ENCODE measurements around the gene UBE2C.

Gene UBE2C

GRCh38 chr20:45813489-45813888, 1.0 kb downstream of the UBE2C start:
- DNase-seq, result no peak
- Histone ChIP-seq H3K27me3 (no peaks in the 10 kb centered on the region), H3K4me3 (ENCODE audit: low read depth, low read length) (peak overlapping the region; percentile 92), H3K36me3 (peaks cover 51% of the 10 kb centered on the region), H3K4me1 (no peaks in the 10 kb centered on the region), H3K9me3 (no peaks in the 10 kb centered on the region)
- TF ChIP-seq, protein P1, sequence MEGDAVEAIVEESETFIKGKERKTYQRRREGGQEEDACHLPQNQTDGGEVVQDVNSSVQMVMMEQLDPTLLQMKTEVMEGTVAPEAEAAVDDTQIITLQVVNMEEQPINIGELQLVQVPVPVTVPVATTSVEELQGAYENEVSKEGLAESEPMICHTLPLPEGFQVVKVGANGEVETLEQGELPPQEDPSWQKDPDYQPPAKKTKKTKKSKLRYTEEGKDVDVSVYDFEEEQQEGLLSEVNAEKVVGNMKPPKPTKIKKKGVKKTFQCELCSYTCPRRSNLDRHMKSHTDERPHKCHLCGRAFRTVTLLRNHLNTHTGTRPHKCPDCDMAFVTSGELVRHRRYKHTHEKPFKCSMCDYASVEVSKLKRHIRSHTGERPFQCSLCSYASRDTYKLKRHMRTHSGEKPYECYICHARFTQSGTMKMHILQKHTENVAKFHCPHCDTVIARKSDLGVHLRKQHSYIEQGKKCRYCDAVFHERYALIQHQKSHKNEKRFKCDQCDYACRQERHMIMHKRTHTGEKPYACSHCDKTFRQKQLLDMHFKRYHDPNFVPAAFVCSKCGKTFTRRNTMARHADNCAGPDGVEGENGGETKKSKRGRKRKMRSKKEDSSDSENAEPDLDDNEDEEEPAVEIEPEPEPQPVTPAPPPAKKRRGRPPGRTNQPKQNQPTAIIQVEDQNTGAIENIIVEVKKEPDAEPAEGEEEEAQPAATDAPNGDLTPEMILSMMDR (IDR thresholded peaks at IDR 0.05; ENCODE audit: low read depth, low read length), result no peak

DNA sequence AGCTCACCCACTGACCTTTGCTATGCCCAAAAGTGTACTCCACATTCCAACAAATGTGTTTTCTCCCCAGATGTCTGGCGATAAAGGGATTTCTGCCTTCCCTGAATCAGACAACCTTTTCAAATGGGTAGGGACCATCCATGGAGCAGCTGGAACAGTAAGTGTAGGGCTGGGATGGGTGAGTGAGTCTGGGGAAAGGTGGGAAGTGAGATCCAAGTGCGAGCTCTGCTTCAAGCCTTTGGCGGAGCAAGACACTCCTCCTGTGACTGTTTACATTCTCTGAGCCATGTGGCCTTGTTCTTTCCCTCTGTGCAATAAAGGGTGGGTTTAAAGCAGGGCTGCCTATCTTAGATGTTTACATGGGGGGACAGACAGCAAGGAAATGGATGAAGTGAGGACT, 1.9 kb downstream of the UBE2C start:
- Histone ChIP-seq H3K4me1 (no peaks in the 10 kb centered on the region), H3K9me3 (no peaks in the 10 kb centered on the region), H3K36me3 (peaks cover 48% of the 10 kb centered on the region), H3K27me3 (no peaks in the 10 kb centered on the region), H3K4me3 (ENCODE audit: low read depth, low read length) (peak overlapping the region; percentile 38)
- TF ChIP-seq, protein P1 (IDR thresholded peaks at IDR 0.05; ENCODE audit: low read depth, low read length), result no peak
- DNase-seq, result no peak

GRCh38 chr20:45816951-45817350, 4.5 kb downstream of the UBE2C start:
- no peaks in the 10 kb centered on the region for H3K4me1 ChIP-seq
- no peak for DNase-seq
- H3K36me3 ChIP-seq, result peaks cover 36% of the 10 kb centered on the region
- no peaks in the 10 kb centered on the region for H3K27me3 ChIP-seq
- TF ChIP-seq, protein P1 (IDR thresholded peaks at IDR 0.05; ENCODE audit: low read depth, low read length), result no peak
- no peak overlapping the region for H3K4me3 ChIP-seq (ENCODE audit: low read depth, low read length)
- no peaks in the 10 kb centered on the region for H3K9me3 ChIP-seq

GRCh38 chr20:45817376-45818194, 5.1 kb downstream of the UBE2C start:
- TF ChIP-seq, protein P1 (IDR thresholded peaks at IDR 0.05; ENCODE audit: low read depth, low read length), result no peak
- no peaks in the 10 kb centered on the region for H3K27me3 ChIP-seq
- no peak overlapping the region for H3K4me3 ChIP-seq (ENCODE audit: low read depth, low read length)
- H3K36me3 ChIP-seq, result peaks cover 36% of the 10 kb centered on the region
- H3K9me3 ChIP-seq, result no peaks in the 10 kb centered on the region
- H3K4me1 ChIP-seq, result no peaks in the 10 kb centered on the region
- no peak for DNase-seq

GRCh38 chr20:45818239-45818638, 5.8 kb downstream of the UBE2C start:
- TF ChIP-seq, protein P1 (IDR thresholded peaks at IDR 0.05; ENCODE audit: low read depth, low read length), result no peak
- Histone ChIP-seq H3K36me3 (peaks cover 36% of the 10 kb centered on the region), H3K9me3 (no peaks in the 10 kb centered on the region), H3K4me1 (no peaks in the 10 kb centered on the region), H3K4me3 (ENCODE audit: low read depth, low read length) (no peak overlapping the region), H3K27me3 (no peaks in the 10 kb centered on the region)
- DNase-seq, result no peak

- Histone ChIP-seq H3K4me1 (no peaks in the 10 kb centered on the region), H3K36me3 (peaks cover 27% of the 10 kb centered on the region), H3K4me3 (ENCODE audit: low read depth, low read length) (no peak overlapping the region), H3K27me3 (no peaks in the 10 kb centered on the region), H3K9me3 (no peaks in the 10 kb centered on the region)
- no peak for DNase-seq
- TF ChIP-seq, protein P1 (IDR thresholded peaks at IDR 0.05; ENCODE audit: low read depth, low read length), result no peak
Measured at GRCh38 chr20:45819466-45819865, 7.0 kb downstream of the UBE2C start.
